Activated naive CD8-positive, alpha-beta T cell treated with anti-CD3 and anti-CD28 coated beads, Interleukin-2, amount 50 U/mL, for 24 hours (primary cell): ENCODE data around the gene USH1C.

Source experiments
- ATAC-seq: fragments of 150-1000 bp; cut with Tn5 transposase; one replicate; pipeline ENCODE4 v1.10.0; 2021
- DNase-seq: peaks from one replicate; pipeline ENCODE4 v3.0.0; 2021
- H3K27ac Mint-ChIP-seq: one replicate; pipeline ENCODE4 v1.8.0; 2021; ENCODE audit warnings: mild to moderate bottlenecking, mixed read lengths
- H3K27me3 Mint-ChIP-seq: one replicate; pipeline ENCODE4 v1.8.0; 2021; ENCODE audit warnings: mixed read lengths
- H3K36me3 Mint-ChIP-seq: one replicate; pipeline ENCODE4 v1.8.0; 2021; ENCODE audit warnings: low read depth, mixed read lengths
- H3K4me1 Mint-ChIP-seq: one replicate; pipeline ENCODE4 v1.8.0; 2021; ENCODE audit warnings: mixed read lengths
- H3K4me3 Mint-ChIP-seq: one replicate; pipeline ENCODE4 v1.8.0; 2021; ENCODE audit warnings: mild to moderate bottlenecking, moderate library complexity, mixed read lengths
- H3K9me3 Mint-ChIP-seq: one replicate; pipeline ENCODE4 v1.8.0; 2021; ENCODE audit warnings: mixed read lengths

Gene USH1C

DNA sequence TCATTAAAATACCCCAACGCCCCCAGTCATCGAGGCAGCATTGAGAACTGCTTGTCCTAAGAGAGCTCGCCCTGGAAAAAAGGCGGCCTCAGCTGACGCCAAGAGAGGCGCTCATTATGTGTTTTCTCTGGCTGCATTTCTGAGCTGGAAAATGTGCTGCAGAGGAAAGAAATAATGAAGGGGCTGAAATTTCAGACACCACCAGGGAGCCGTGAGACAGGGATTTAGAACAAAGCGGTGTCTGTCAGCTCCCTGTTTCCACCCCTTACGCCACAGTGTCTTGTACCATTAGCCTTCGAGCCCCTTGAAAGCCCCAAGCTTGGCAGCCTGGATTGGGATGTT is 14.4 kb downstream of the USH1C start:
- no peak for ATAC-seq

DNA sequence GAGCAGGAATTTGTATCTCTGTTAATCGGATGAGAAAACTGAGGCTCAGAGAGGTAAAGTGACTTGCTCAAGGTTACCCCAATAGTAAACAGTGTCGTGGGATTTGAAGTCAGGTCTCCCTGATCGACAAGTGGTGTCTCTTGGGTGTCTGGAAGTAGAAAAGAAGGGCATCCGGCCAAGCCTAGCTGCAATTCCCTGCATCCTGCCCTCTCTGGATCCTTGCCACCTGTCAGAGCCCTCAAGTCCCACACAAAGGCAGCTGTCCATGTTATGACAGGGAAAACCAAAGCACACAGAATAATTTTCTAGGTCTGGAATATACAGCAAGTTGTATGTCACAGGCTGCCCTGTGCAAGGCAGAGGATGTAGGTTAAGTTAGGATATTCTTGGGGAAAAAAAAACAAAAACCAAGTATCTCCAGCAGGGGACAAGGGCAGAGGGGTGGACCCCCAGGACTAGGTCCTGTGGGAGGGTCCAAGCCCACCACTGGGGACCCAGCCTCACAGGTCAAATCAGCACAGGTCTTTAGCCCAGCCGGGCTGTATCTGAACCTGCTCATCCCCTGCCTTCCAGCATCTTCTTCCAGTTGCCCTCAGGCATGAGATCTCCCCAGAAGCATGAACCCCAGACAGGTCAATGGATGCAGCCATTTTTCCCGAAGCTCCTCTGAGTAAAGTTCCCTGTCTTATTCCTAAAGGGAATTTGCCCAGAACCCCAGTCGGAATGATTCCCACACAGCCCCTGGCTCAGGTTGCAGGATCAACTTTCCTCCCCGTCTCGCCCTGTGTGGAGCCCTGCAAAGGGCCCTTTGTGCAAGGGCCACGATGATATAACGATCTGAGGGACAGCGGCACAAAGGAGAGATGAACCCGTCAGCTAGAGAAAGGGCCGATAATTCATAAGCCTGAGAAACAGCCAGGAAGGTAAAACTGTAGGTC is 15.0 kb downstream of the USH1C start:
- Mint-ChIP-seq H3K4me1 (no peaks in the 10 kb centered on the region), H3K36me3 (no peaks in the 10 kb centered on the region), H3K27ac (no peak overlapping the region), H3K9me3 (no peaks in the 10 kb centered on the region), H3K4me3 (no peak overlapping the region), H3K27me3 (peaks cover 3% of the 10 kb centered on the region)
- ATAC-seq, result no peak
- DNase-seq, result no peak

More for the DNA sequence above, 14.4 kb downstream of the USH1C start:
- Mint-ChIP-seq H3K27me3 (peaks cover 3% of the 10 kb centered on the region), H3K9me3 (no peaks in the 10 kb centered on the region), H3K4me3 (no peak overlapping the region), H3K27ac (no peak overlapping the region), H3K36me3 (no peaks in the 10 kb centered on the region), H3K4me1 (no peaks in the 10 kb centered on the region)
- no peak for DNase-seq

- peak; percentile 61 for DNase-seq
- H3K36me3 Mint-ChIP-seq, result no peaks in the 10 kb centered on the region
These were observed 16.0 kb downstream of the USH1C start for GRCh38 chr11:17528181-17528691.

GRCh38 chr11:17527628-17527995 is 16.6 kb downstream of the USH1C start:
- Mint-ChIP-seq H3K27me3 (peaks cover 3% of the 10 kb centered on the region), H3K27ac (no peak overlapping the region), H3K9me3 (no peaks in the 10 kb centered on the region)

More at GRCh38 chr11:17528181-17528691, 16.0 kb downstream of the USH1C start:
- peak; percentile 72 for ATAC-seq
- H3K4me1 Mint-ChIP-seq, result no peaks in the 10 kb centered on the region
- no peak overlapping the region for H3K27ac Mint-ChIP-seq
- peaks cover 3% of the 10 kb centered on the region for H3K27me3 Mint-ChIP-seq
- no peak overlapping the region for H3K4me3 Mint-ChIP-seq
- no peaks in the 10 kb centered on the region for H3K9me3 Mint-ChIP-seq

DNA sequence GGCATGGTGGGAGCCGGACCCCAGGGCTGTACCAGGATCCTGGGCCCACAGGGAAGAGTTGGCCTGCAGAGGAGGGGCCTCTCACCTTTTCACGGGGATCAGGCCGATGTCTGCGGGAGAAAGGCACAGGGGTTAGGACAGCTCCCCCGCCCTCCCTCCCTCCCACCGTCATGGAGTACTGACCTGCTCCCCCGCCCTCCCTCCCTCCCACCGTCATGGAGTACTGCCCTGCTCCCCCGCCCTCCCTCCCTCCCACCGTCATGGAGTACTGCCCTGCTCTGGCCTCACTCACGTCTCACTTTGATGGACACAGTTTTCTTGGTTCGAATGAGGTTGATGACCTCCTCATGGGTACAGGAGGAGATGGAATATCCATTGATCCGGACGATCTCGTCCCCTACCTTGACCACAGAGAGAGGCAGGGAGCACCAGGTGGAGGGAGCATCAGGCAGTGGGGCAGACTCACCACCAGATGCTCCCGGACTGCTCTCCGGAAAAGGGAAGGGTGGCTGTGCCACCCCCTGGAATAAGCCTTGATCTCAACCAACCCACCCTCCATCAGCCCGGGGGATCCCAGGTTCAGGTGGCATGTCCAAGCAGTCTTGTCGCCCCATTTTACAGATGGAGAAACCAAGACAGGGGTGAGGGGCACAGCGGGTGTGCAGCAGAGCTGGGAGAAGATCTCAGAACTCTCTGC is 17.1 kb downstream of the USH1C start:
- DNase-seq (no peak), ATAC-seq (no peak)
- Mint-ChIP-seq H3K27me3 (peaks cover 3% of the 10 kb centered on the region), H3K9me3 (no peaks in the 10 kb centered on the region), H3K36me3 (no peaks in the 10 kb centered on the region), H3K27ac (no peak overlapping the region), H3K4me3 (no peak overlapping the region), H3K4me1 (no peaks in the 10 kb centered on the region)

More at GRCh38 chr11:17527628-17527995, 16.6 kb downstream of the USH1C start:
- ATAC-seq (no peak), DNase-seq (no peak)
- Mint-ChIP-seq H3K4me1 (no peaks in the 10 kb centered on the region), H3K36me3 (no peaks in the 10 kb centered on the region), H3K4me3 (no peak overlapping the region)

- ATAC-seq (no peak), DNase-seq (no peak)
- Mint-ChIP-seq H3K4me3 (no peak overlapping the region), H3K27ac (no peak overlapping the region), H3K4me1 (no peaks in the 10 kb centered on the region), H3K9me3 (no peaks in the 10 kb centered on the region), H3K36me3 (no peaks in the 10 kb centered on the region), H3K27me3 (peaks cover 3% of the 10 kb centered on the region)
These were observed 17.9 kb downstream of the USH1C start for GRCh38 chr11:17526326-17526725.

DNA sequence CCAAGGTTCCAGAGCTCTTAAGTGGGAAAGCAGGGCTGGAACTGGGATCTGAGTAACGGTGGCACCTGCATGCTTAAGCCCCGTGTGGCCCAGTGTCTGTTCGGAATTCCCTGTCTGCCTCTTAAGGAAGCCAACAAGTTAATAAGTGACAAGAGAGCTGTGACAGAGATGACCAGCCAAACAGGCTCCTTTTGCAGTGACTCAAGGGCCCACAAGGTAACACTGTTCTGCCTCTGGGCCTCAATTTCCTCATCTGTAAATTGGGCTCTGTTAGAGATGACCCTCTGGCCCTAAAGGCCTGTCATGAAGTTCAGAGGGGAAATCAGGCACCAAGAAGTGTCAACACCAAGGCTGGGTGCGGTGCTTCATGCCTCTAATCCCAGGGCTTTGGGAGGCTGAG is 18.6 kb downstream of the USH1C start:
- H3K9me3 Mint-ChIP-seq, result no peaks in the 10 kb centered on the region
- H3K36me3 Mint-ChIP-seq, result no peaks in the 10 kb centered on the region
- H3K27me3 Mint-ChIP-seq, result peaks cover 3% of the 10 kb centered on the region
- DNase-seq (no peak), ATAC-seq (no peak)
- no peak overlapping the region for H3K4me3 Mint-ChIP-seq
- H3K27ac Mint-ChIP-seq, result no peak overlapping the region
- no peaks in the 10 kb centered on the region for H3K4me1 Mint-ChIP-seq

GRCh38 chr11:17524221-17524620 is 20.0 kb downstream of the USH1C start:
- H3K27ac Mint-ChIP-seq, result no peak overlapping the region
- no peaks in the 10 kb centered on the region for H3K4me1 Mint-ChIP-seq
- DNase-seq (no peak), ATAC-seq (no peak)
- H3K27me3 Mint-ChIP-seq, result peaks cover 2% of the 10 kb centered on the region
- no peak overlapping the region for H3K4me3 Mint-ChIP-seq
- H3K36me3 Mint-ChIP-seq, result no peaks in the 10 kb centered on the region
- H3K9me3 Mint-ChIP-seq, result no peaks in the 10 kb centered on the region

DNA sequence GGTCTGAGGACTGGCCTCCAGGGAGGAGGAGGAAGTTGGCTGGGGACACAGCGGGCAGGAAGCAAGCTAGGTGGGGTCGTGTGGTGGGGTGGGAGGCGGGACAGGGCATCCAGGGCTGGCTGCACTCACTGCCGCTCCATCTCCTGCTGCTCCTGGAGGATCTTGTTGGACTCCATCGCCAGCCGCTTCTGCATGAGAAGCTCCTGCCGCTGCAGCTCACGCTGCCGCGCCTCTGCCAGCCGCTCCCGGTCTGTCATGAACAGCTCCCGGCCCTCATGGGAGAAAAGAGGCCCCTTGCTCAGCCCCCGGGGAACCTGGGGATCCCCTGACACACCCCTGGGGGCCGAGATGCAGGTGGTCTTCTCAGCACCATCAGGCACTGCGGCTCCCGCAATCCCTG is 21.6 kb downstream of the USH1C start:
- Mint-ChIP-seq H3K36me3 (no peaks in the 10 kb centered on the region), H3K27me3 (peaks cover 2% of the 10 kb centered on the region), H3K27ac (no peak overlapping the region), H3K9me3 (no peaks in the 10 kb centered on the region), H3K4me1 (no peaks in the 10 kb centered on the region), H3K4me3 (no peak overlapping the region)
- ATAC-seq (no peak), DNase-seq (no peak)

GRCh38 chr11:17521106-17521900 is 22.9 kb downstream of the USH1C start:
- H3K4me3 Mint-ChIP-seq, result no peak overlapping the region
- no peak for DNase-seq

GRCh38 chr11:17519061-17519885 is 24.9 kb downstream of the USH1C start:
- Mint-ChIP-seq H3K4me3 (no peak overlapping the region), H3K27ac (no peak overlapping the region), H3K4me1 (no peaks in the 10 kb centered on the region), H3K36me3 (no peaks in the 10 kb centered on the region), H3K9me3 (no peaks in the 10 kb centered on the region), H3K27me3 (peaks cover 2% of the 10 kb centered on the region)
- ATAC-seq (no peak), DNase-seq (no peak)

More at GRCh38 chr11:17521106-17521900, 22.9 kb downstream of the USH1C start:
- H3K9me3 Mint-ChIP-seq, result no peaks in the 10 kb centered on the region
- no peaks in the 10 kb centered on the region for H3K4me1 Mint-ChIP-seq
- no peak overlapping the region for H3K27ac Mint-ChIP-seq
- ATAC-seq, result no peak
- peaks cover 2% of the 10 kb centered on the region for H3K27me3 Mint-ChIP-seq
- H3K36me3 Mint-ChIP-seq, result no peaks in the 10 kb centered on the region

DNA sequence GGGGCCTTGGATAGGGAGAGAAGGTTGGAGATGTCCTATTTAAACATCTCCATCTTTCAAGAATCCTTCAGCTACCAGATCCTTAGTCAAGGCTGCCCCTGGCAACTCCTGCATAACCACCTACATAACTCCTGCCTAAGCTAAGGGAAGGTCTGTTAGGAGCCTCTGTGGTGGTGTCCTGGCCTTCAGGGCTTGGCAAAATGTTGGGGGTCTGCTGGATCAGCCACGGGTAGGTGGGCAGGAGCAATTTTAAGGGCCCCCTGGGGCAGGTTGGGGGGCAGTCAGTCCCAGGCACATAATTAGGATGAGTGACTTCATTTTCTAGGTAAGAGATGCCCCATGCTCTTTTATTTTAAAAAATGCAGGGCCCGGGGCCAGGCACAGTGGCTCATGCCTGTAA is 25.9 kb downstream of the USH1C start:
- Mint-ChIP-seq H3K27ac (no peak overlapping the region), H3K27me3 (peaks cover 2% of the 10 kb centered on the region), H3K4me3 (no peak overlapping the region), H3K4me1 (peaks cover 2% of the 10 kb centered on the region), H3K9me3 (no peaks in the 10 kb centered on the region), H3K36me3 (no peaks in the 10 kb centered on the region)
- DNase-seq (no peak), ATAC-seq (no peak)

GRCh38 chr11:17517186-17517585 is 27.0 kb downstream of the USH1C start:
- peaks cover 3% of the 10 kb centered on the region for H3K4me1 Mint-ChIP-seq
- H3K27ac Mint-ChIP-seq, result no peak overlapping the region
- no peaks in the 10 kb centered on the region for H3K9me3 Mint-ChIP-seq
- no peaks in the 10 kb centered on the region for H3K36me3 Mint-ChIP-seq
- no peak for ATAC-seq
- H3K4me3 Mint-ChIP-seq, result no peak overlapping the region
- DNase-seq, result no peak
- peaks cover 2% of the 10 kb centered on the region for H3K27me3 Mint-ChIP-seq
